Pancreas (tissue), 10 donors: ENCODE results near the gene FCMR. TPM values are rescaled to one million over a fixed set of nuclear protein-coding genes. Genes with fewer than 3 reads are reported as not detected.

Experiments used
- ATAC-seq, 4 donors: fragments of 200-7000 bp; cut with Tn5 transposase; one replicate each; pipeline versions ENCODE4 v1.8.0 to v1.9.1; 2020; ENCODE audit warnings: mild to moderate bottlenecking in 4 of 4, moderate library complexity in 4 of 4
- DNase-seq, 6 donors: peaks; one replicate each; pipeline ENCODE4 v3.0.0-alpha.2; 2020
- FAIRE-seq: peaks from 2 replicates; lab custom pipeline; 2012; peaks lifted over from hg19 to GRCh38; lab: Jason Lieb, UNC
- H3K27ac ChIP-seq, 4 donors: fragments of 200-600 bp; sonication (generic); 1 replicate in 3 of 4; 2 replicates in 1 of 4; pipeline versions ENCODE4 v1.5.0 to v1.8.0; 2020
- H3K27me3 ChIP-seq, 4 donors: fragments of 200-600 bp; one replicate each; pipeline ENCODE4 v1.8.0; 2021
- H3K36me3 ChIP-seq, 3 donors: fragments of 200-600 bp; sonication (generic) in 1 of 3; one replicate each; pipeline versions ENCODE4 v1.5.0 to v1.8.0; 2020 to 2021
- H3K4me1 ChIP-seq, 3 donors: fragments of 200-600 bp; one replicate each; pipeline ENCODE4 v1.8.0; 2021
- H3K4me3 ChIP-seq, 4 donors: fragments of 200-600 bp; sonication (generic) in 2 of 4; one replicate each; pipeline versions ENCODE4 v1.5.0 to v1.8.0; 2020 to 2021
- H3K9me3 ChIP-seq, 4 donors: fragments of 200-600 bp; one replicate each; pipeline ENCODE4 v1.8.0; 2021
- WGBS, 2 donors: extraction: QIAGEN DNeasy Blood & Tissue Kit; methylation state at CpG; one replicate each; pipeline ENCODE4 v1.1.7; 2013; 5-methylcytosine and 5-hydroxymethylcytosine counted together
- intact Hi-C, 3 donors: fragments of 100-400 bp; cut with DNase I; formaldehyde crosslinking; loops; one replicate each; pipeline versions ENCODE4 v1.11.1 to v1.14.2; 2022
- polyA plus RNA-seq, 2 donors: library from polyadenylated mRNA; stranded (reverse); fragments of 200-250 nt; gene quantifications; one replicate each; pipeline ENCODE4 v1.2.3, GENCODE V29; 2013
- total RNA-seq, 6 donors: library from RNA; stranded (reverse); fragmentation: NEBNext Ultra II Directional in 4 of 6; extraction: Animal tissue kit (Norgen Biotek cat#: 25700) in 4 of 6; gene quantifications; one replicate each; pipeline versions ENCODE4 v1.2.1 to v1.2.4, GENCODE V29; 2021 to 2023
- TF ChIP-seq, protein P1 (sequence below), 4 donors: fragments of 200-600 bp; sonication (generic) in 3 of 4; IDR thresholded peaks; one replicate each; pipeline versions ENCODE4 v1.5.0 to v1.8.0; 2021; ENCODE audit warnings: antibody characterized with exemption in 4 of 4
- donor health status: healthy with polysubstance abuse.
- donor health status: DM: no; HTN: no; CAD: no; lungs with moderate emphysema.
- donor health status: DM: no; HTN: no; CAD: no.
- donor health status: control.
- donor health status: control.
- donor health status: Bipolar disorder and iron deficiency.
- donor health status: DM: yes; HTN: yes; CAD: no.
- donor health status: DM: no; HTN: no; CAD: no.
- donor health status: DM: no; HTN: no; CAD: no.
- donor health status: DM: yes; HTN: yes; CAD: no.

The FCMR gene
- total and polyA plus RNA-seq, 8 donors, result 0.58 to 2.0 (median 0.97) TPM

DNA sequence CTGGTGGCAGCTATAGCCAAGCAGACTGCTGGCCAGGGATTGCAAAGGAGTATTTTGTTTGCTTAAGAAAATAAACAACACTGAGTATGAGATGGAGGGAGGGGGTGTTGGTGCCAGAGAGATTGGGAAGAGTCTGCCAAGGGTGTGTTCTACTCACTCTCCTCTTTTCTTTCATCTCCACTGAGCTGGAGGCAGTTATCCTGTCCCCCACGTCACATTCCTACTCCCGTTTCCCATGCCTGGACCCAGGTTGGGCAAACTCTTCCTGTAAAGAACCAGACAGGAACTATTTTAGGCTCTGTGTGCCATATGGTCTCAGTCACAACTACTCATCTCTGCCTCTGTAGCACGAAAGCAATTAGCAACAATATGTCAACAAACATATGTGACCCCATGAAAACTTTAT is 25.9 kb downstream of the FCMR start:
- Histone ChIP-seq H3K36me3 (no peaks in the 10 kb centered on the region), H3K9me3 (no peaks in the 10 kb centered on the region), H3K27ac (no peak overlapping the region), H3K4me3 (no peak overlapping the region), H3K4me1 (peaks cover 0 to 10% (median 0%) of the 10 kb centered on the region in 3 donors), H3K27me3 (no peaks in the 10 kb centered on the region)
- 49 to 54% methylated on average over 3 of the region's 3 CpGs for WGBS, 2 donors
- intact Hi-C loops, result no loop called here
- ATAC-seq (peak; percentile 56 to 84 (median 76)), DNase-seq (no peak), FAIRE-seq (no peak)
- TF ChIP-seq, protein P1, sequence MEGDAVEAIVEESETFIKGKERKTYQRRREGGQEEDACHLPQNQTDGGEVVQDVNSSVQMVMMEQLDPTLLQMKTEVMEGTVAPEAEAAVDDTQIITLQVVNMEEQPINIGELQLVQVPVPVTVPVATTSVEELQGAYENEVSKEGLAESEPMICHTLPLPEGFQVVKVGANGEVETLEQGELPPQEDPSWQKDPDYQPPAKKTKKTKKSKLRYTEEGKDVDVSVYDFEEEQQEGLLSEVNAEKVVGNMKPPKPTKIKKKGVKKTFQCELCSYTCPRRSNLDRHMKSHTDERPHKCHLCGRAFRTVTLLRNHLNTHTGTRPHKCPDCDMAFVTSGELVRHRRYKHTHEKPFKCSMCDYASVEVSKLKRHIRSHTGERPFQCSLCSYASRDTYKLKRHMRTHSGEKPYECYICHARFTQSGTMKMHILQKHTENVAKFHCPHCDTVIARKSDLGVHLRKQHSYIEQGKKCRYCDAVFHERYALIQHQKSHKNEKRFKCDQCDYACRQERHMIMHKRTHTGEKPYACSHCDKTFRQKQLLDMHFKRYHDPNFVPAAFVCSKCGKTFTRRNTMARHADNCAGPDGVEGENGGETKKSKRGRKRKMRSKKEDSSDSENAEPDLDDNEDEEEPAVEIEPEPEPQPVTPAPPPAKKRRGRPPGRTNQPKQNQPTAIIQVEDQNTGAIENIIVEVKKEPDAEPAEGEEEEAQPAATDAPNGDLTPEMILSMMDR (IDR thresholded peaks at IDR 0.05), result no peak

DNA sequence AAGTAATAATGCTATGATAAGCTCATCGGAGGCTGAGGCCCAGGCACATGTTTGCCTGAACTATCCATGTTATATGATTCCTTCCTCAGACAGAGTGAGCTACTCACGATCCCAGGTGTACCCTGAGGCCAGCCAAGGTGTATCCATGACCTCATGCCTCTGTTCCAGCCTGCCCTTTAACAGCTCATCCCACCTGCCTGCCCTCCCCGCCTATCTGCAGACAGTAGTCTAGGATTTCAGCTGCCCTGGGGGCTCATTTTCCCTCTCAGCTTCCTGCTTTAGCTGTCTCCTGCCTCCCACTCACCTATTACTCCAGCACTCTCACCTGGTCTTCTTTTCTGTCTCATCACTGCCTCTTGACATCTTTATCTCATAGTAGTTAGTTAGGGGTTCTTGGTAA is 26.4 kb downstream of the FCMR start:
- intact Hi-C loops, result no loop called here
- no peak for FAIRE-seq

DNA sequence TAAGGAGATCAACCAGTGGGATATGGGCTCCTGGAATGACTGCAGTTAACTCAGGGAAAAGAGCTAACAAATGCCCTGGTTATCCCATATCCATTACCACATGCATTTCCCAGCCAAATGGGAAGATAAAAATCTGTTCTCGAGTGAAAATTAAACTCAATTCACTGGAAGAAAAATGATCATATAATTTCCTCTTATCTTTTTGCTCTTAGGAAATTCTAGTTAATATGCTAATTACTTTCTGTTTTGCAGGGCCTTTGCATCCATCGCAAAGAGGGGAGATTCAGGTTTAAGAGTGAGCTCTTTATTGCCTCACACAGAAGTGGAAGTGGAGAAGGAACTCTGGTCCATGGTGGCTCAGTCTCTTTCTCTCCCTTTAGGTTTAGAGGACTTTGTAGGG is 28.4 kb downstream of the FCMR start:
- TF ChIP-seq, protein P1 (IDR thresholded peaks at IDR 0.05), result no peak
- Histone ChIP-seq H3K36me3 (no peaks in the 10 kb centered on the region), H3K27ac (no peak overlapping the region), H3K4me1 (peaks cover 0 to 14% (median 0%) of the 10 kb centered on the region in 3 donors), H3K27me3 (peaks cover 0 to 3% (median 0%) of the 10 kb centered on the region in 4 donors), H3K4me3 (no peak overlapping the region), H3K9me3 (no peaks in the 10 kb centered on the region)
- intact Hi-C loops, result no loop called here
- 52 to 56% methylated on average over 2 of the region's 2 CpGs for WGBS, 2 donors
- FAIRE-seq (no peak), ATAC-seq (no peak), DNase-seq (no peak)

More for the DNA sequence above, 26.4 kb downstream of the FCMR start:
- Histone ChIP-seq H3K4me3 (no peak overlapping the region), H3K4me1 (peaks cover 0 to 13% (median 0%) of the 10 kb centered on the region in 3 donors), H3K9me3 (no peaks in the 10 kb centered on the region), H3K27ac (no peak overlapping the region), H3K36me3 (no peaks in the 10 kb centered on the region), H3K27me3 (no peaks in the 10 kb centered on the region)
- 55 to 58% methylated on average over 3 of the region's 3 CpGs for WGBS, 2 donors
- TF ChIP-seq, protein P1 (IDR thresholded peaks at IDR 0.05), result no peak
- ATAC-seq, result peak in 2 of 4 donors; percentile 26 to 46
- DNase-seq, result no peak

DNA sequence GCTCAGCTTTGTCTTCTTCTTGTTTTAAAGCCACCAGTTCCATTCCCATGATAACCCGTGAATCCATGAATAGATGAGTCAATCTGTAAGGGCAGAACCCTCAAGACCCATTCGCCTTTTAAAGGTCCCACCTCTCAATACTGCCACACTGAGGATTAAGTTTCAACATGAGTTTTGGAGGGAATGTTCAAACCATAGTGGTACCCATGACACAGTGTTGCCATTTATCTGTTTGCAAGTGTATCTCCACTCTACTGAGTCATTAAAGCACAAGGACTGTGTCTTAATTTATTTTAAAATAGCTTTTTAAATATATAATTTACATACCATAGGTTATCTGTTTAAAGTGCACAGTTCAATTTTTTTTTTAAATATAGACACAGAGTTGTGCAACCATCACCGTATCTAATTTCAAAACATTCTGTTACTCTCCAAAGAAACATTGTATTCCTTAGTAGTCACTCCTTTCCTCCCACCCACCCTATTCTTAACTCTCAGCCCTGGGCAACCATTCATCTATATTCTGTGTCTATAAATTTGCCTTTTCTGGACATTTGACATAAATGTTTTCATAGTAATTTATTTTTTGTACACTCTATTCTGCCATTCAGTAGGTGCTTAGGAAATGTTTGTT is 29.3 kb downstream of the FCMR start:
- TF ChIP-seq, protein P1 (IDR thresholded peaks at IDR 0.05), result no peak
- Histone ChIP-seq H3K9me3 (no peaks in the 10 kb centered on the region), H3K36me3 (no peaks in the 10 kb centered on the region), H3K4me3 (no peak overlapping the region), H3K4me1 (peaks cover 0 to 14% (median 0%) of the 10 kb centered on the region in 3 donors), H3K27me3 (peaks cover 0 to 3% (median 0%) of the 10 kb centered on the region in 4 donors), H3K27ac (no peak overlapping the region)
- 65 to 72% methylated on average over 3 of the region's 3 CpGs for WGBS, 2 donors
- FAIRE-seq (no peak), ATAC-seq (no peak), DNase-seq (no peak)
- intact Hi-C loops, result no loop called here

DNA sequence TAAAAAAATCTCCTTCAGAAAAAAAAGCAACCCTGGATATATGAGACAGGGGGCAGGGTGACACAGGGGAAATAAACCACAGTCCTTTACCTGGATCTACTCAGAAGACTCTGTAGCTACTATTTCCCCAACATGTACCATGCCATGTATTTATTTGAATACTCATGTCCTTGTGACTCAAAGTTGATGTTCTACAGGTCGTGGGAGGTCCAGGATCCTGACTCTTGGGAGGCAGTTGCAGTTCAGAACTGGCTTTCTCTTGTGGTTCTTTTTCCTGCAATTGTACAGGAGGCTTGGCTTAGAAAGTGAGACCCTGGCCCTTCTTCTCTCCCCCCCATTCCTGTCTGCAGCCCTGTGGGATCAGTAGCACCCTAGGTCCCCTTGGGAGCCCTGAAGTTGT is 30.3 kb downstream of the FCMR start:
- DNase-seq, result no peak
- no peak for FAIRE-seq
- TF ChIP-seq, protein P1 (IDR thresholded peaks at IDR 0.05), result no peak
- no peak for ATAC-seq
- H3K27ac ChIP-seq, result no peak overlapping the region
- peaks cover 0 to 14% (median 0%) of the 10 kb centered on the region in 3 donors for H3K4me1 ChIP-seq
- H3K4me3 ChIP-seq, result no peak overlapping the region
- 38 to 44% methylated on average over 1 of the region's 1 CpG for WGBS, 2 donors
- intact Hi-C loops, result no loop called here
- H3K27me3 ChIP-seq, result peaks cover 0 to 3% (median 0%) of the 10 kb centered on the region in 4 donors
- no peaks in the 10 kb centered on the region for H3K9me3 ChIP-seq
- H3K36me3 ChIP-seq, result no peaks in the 10 kb centered on the region
